BJ (cell line): Measurements from ENCODE around the gene GDA. TPM values are rescaled to one million over a fixed set of nuclear protein-coding genes. Genes with fewer than 3 reads are reported as not detected.

Experiments
- CTCF ChIA-PET: fragments of 350-600 bp; formaldehyde crosslinking; extraction: SDS; loops from one replicate; lab custom pipeline; 2021; ENCODE audit warnings: antibody characterized with exemption, inconsistent platforms; lab: Yijun Ruan, JAX
- POLR2A ChIA-PET: fragments of 300-600 bp; sonication (Branson Sonifier 250); formaldehyde crosslinking; extraction: SDS; loops from one replicate; lab custom pipeline; 2021; ENCODE audit warnings: antibody characterized with exemption; lab: Charles Lee
- DNase-seq: peaks from one replicate; pipeline ENCODE4 v3.0.0-alpha.2; 2011; ENCODE audit warnings: low read depth
- H3K27me3 ChIP-seq: 2 replicates; pipeline ENCODE4 v1.6.0; 2011; ENCODE audit warnings: low read length; ENCODE audit not compliant: control insufficient read depth, insufficient read depth
- H3K36me3 ChIP-seq: 2 replicates; pipeline ENCODE4 v1.5.1; 2011; ENCODE audit warnings: low read length; ENCODE audit not compliant: control insufficient read depth, insufficient read depth
- H3K4me3 ChIP-seq: 2 replicates; pipeline ENCODE4 v1.5.1; 2011; ENCODE audit warnings: low read depth, mild to moderate bottlenecking, control low read depth, low read length
- polyA plus RNA-seq: library from polyadenylated mRNA; depleted of rRNA; stranded (reverse); fragments of >200 nt; gene quantifications from 2 replicates; pipeline ENCODE4 v1.2.3, GENCODE V29; 2011
- TF ChIP-seq, protein P1 (sequence below): IDR thresholded peaks from 2 replicates; pipeline ENCODE4 v1.5.1; 2011; ENCODE audit warnings: low read depth, mild to moderate bottlenecking, control low read depth, inconsistent platforms, low read length, moderate library complexity; ENCODE audit not compliant: insufficient read depth

GDA gene
- polyA plus RNA-seq, 1 experiment, result not detected

DNA sequence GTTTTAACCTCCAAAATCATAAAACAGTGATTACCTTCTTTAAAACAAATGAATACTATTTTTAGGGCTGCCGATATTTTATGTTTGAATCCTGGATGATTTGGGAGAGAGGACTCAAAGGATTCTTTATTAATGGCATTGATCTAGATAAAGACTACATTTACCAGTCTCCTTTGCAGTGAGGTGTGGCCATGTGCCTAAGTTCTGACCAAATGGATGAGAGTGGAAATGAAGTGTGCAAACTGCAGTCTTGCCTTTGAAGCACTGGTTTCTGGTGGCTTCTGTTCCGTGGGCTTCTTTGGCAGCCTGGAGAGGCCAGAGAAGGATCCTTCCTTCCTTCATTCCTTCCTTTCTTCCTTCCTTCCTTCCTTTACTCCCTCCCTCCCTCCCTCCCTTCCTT, 24.3 kb upstream of the GDA start:
- TF ChIP-seq, protein P1, sequence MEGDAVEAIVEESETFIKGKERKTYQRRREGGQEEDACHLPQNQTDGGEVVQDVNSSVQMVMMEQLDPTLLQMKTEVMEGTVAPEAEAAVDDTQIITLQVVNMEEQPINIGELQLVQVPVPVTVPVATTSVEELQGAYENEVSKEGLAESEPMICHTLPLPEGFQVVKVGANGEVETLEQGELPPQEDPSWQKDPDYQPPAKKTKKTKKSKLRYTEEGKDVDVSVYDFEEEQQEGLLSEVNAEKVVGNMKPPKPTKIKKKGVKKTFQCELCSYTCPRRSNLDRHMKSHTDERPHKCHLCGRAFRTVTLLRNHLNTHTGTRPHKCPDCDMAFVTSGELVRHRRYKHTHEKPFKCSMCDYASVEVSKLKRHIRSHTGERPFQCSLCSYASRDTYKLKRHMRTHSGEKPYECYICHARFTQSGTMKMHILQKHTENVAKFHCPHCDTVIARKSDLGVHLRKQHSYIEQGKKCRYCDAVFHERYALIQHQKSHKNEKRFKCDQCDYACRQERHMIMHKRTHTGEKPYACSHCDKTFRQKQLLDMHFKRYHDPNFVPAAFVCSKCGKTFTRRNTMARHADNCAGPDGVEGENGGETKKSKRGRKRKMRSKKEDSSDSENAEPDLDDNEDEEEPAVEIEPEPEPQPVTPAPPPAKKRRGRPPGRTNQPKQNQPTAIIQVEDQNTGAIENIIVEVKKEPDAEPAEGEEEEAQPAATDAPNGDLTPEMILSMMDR, result no peak
- H3K27me3 ChIP-seq, result no peaks in the 10 kb centered on the region
- ChIA-PET CTCF (interaction anchor here (0.6 kb wide), 1 partner anchor 37 kb away, joined by 3 read pairs; no protein-coding TSS in a partner anchor), POLR2A (no interaction called here)
- no peak overlapping the region for H3K4me3 ChIP-seq
- DNase-seq, result no peak
- no peaks in the 10 kb centered on the region for H3K36me3 ChIP-seq

- TF ChIP-seq, protein P1, result no peak
- Histone ChIP-seq H3K27me3 (no peaks in the 10 kb centered on the region), H3K4me3 (no peak overlapping the region), H3K36me3 (no peaks in the 10 kb centered on the region)
- DNase-seq, result no peak
- ChIA-PET POLR2A (no interaction called here), CTCF (interaction anchor here (0.6 kb wide), 1 partner anchor 11 kb away, joined by 3 read pairs; no protein-coding TSS in a partner anchor)
Observed at GRCh38 chr9:72127753-72128152, 21.5 kb upstream of the GDA start.

- DNase-seq, result no peak
- ChIA-PET POLR2A (no interaction called here), CTCF (no interaction called here)
- TF ChIP-seq, protein P1, result no peak
- Histone ChIP-seq H3K27me3 (no peaks in the 10 kb centered on the region), H3K4me3 (no peak overlapping the region), H3K36me3 (no peaks in the 10 kb centered on the region)
Observed at GRCh38 chr9:72128526-72128925, 20.7 kb upstream of the GDA start.

DNA sequence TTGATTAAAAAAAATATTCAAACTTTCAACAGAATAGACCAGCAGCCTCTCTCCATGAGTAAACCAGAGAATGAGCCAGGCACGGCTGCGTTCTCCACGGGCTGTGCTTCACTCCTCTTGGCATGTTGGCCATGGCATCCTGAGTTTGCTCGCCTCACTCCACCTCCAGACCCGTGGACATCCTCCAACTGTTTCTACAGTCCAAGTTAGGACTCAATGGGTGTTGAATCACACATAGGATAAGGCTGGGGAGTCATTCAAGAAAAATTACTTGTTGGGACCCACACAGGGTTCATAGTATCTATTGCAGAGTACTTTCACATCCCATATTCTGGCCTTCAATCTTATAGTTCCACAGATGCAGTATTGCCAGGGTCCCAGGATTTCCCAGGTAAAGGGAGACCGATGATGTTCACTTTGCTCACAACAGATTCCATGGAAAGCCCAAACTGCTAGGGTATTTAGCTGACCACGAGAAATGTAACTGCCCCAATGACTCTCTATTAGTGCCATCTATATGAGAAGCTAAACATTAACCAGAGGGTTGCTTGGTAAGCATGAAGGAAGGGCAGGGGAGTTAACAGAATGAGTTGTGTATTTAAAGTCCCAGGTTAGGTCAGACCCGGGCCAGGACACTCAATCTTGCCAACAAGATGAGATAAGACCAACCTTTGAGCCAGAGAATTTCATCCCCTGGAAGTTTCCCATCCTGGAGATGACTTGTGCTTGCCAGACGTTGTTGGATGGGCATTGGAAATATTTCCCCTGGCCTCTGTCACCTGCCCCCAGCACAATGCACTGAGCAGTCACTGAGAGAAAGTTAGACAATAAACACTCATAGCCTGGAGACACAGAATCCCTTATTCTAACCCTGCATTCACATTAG, 19.7 kb upstream of the GDA start:
- ChIA-PET CTCF (no interaction called here), POLR2A (no interaction called here)

DNA sequence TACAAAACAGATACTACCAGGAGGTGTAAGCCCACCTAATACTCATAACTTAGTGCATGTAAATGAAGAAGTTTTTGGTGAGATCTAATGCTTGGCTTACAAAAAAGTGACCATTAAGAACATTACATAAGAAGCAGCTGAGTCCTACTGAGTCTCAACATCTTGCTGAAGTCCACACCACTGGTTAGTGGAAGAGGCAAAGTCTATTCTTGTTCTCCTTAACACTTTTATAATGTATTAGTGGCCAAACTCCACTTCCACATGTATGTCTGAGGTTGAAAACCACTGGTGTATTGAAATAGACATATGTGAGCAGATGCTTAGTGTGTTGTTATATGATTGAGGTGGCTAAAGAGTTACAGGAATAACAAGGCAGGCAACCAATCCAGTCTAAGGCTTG, 18.9 kb upstream of the GDA start:
- TF ChIP-seq, protein P1, result no peak
- H3K4me3 ChIP-seq, result no peak overlapping the region
- DNase-seq, result no peak
- ChIA-PET POLR2A (no interaction called here), CTCF (no interaction called here)
- H3K27me3 ChIP-seq, result no peaks in the 10 kb centered on the region
- no peaks in the 10 kb centered on the region for H3K36me3 ChIP-seq

More for the DNA sequence above, 19.7 kb upstream of the GDA start:
- H3K36me3 ChIP-seq, result no peaks in the 10 kb centered on the region
- DNase-seq, result no peak
- no peak overlapping the region for H3K4me3 ChIP-seq
- TF ChIP-seq, protein P1, result no peak
- H3K27me3 ChIP-seq, result no peaks in the 10 kb centered on the region
